DOHH2 (cell line): Measurements from ENCODE around the gene TMEM154.

Experiments used
- H3F3A ChIP-seq: fragments of 200-600 bp; sonication (generic), shearing (Covaris generic); 2 replicates; pipeline ENCODE4 v1.6.0; 2016; ENCODE audit warnings: antibody characterized with exemption, mild to moderate bottlenecking; ENCODE audit not compliant: control insufficient read depth, insufficient read depth
- H3K27ac ChIP-seq: fragments of 200-600 bp; sonication (generic); 2 replicates; pipeline ENCODE4 v1.5.1; 2014; ENCODE audit warnings: low read depth, mild to moderate bottlenecking, low read length, moderate library complexity
- H3K27me3 ChIP-seq: fragments of 200-600 bp; sonication (generic); 2 replicates; pipeline ENCODE4 v1.6.1; 2014; ENCODE audit warnings: mild to moderate bottlenecking, low read length, mixed read lengths; ENCODE audit not compliant: control insufficient read depth
- H3K36me3 ChIP-seq: fragments of 200-600 bp; sonication (generic); 2 replicates; pipeline ENCODE4 v1.6.1; 2014; ENCODE audit warnings: mild to moderate bottlenecking, low read length, moderate library complexity, mixed read lengths; ENCODE audit not compliant: control insufficient read depth
- H3K4me1 ChIP-seq: fragments of 200-600 bp; sonication (generic); 2 replicates; pipeline ENCODE4 v1.6.1; 2014; ENCODE audit warnings: mild to moderate bottlenecking, low read length, mixed read lengths; ENCODE audit not compliant: control insufficient read depth
- H3K4me2 ChIP-seq: fragments of 200-600 bp; sonication (generic); 2 replicates; pipeline ENCODE4 v1.6.0; 2014; ENCODE audit warnings: mild to moderate bottlenecking, low read length, moderate library complexity
- H3K4me3 ChIP-seq: fragments of 200-600 bp; sonication (generic); 2 replicates; pipeline ENCODE4 v1.5.1; 2014; ENCODE audit warnings: mild to moderate bottlenecking, low read length, mixed read lengths
- H3K79me2 ChIP-seq: fragments of 200-600 bp; sonication (generic); 2 replicates; pipeline ENCODE4 v1.6.1; 2014; ENCODE audit warnings: mild to moderate bottlenecking, low read length, mixed read lengths; ENCODE audit not compliant: control insufficient read depth
- H3K9me2 ChIP-seq: fragments of 200-600 bp; sonication (generic); replicated peaks from 2 replicates; pipeline ENCODE4 v1.6.1; 2014; ENCODE audit warnings: mild to moderate bottlenecking, low read length, mixed read lengths; ENCODE audit not compliant: control insufficient read depth
- H3K9me3 ChIP-seq: fragments of 200-600 bp; sonication (generic); 2 replicates; pipeline ENCODE4 v1.6.1; 2014; ENCODE audit warnings: antibody characterized with exemption, low read length, mixed read lengths; ENCODE audit not compliant: control insufficient read depth, insufficient read depth
- H4K20me1 ChIP-seq: fragments of 200-600 bp; sonication (generic); 2 replicates; pipeline ENCODE4 v1.6.0; 2014; ENCODE audit warnings: low read depth, mild to moderate bottlenecking, antibody characterized with exemption, low read length, moderate library complexity; ENCODE audit not compliant: control insufficient read depth, insufficient read depth
- CTCF ChIP-seq: fragments of 200-600 bp; sonication (generic); IDR thresholded peaks from one replicate; pipeline ENCODE4 v1.5.1; 2014; ENCODE audit warnings: antibody characterized with exemption, mild to moderate bottlenecking, low read depth, low read length; ENCODE audit not compliant: poor library complexity, severe bottlenecking
- EZH2phosphoT487 ChIP-seq: fragments of 200-600 bp; sonication (generic); IDR thresholded peaks from 2 replicates; pipeline ENCODE4 v1.6.1; 2017; ENCODE audit warnings: borderline replicate concordance, mild to moderate bottlenecking, antibody characterized with exemption, low read length, moderate library complexity, mixed read lengths

Gene TMEM154

GRCh38 chr4:152633118-152633517, 46.7 kb downstream of the TMEM154 start:
- Histone ChIP-seq H3K9me2 (no peaks in the 10 kb centered on the region), H3K27ac (no peak overlapping the region), H3K27me3 (no peaks in the 10 kb centered on the region), H3K4me3 (no peak overlapping the region), H3K4me1 (peaks cover 13% of the 10 kb centered on the region), H3K4me2 (no peak overlapping the region), H3F3A (no peaks in the 10 kb centered on the region), H3K79me2 (no peaks in the 10 kb centered on the region), H3K36me3 (no peaks in the 10 kb centered on the region), H3K9me3 (no peaks in the 10 kb centered on the region), H4K20me1 (no peaks in the 10 kb centered on the region)
- TF ChIP-seq CTCF (no peak), EZH2phosphoT487 (no peak)

DNA sequence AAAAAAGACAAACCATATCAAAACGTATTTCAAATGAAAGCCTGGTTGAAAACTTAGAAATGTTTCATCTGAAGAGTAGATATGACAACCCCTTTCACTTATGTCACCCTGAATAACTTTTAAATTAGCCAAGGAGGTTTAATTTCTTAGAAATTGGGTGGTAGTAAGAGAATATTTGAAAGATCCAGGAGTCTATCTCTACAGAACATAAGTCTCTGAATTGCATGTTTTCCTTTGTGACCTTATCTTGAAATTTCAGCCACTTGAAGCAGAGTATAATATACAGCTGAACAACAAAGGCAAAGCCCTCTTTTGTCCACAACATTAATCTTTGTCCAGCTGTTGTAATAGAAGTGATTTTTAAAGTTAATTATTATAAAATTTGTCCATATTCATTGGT, 49.5 kb downstream of the TMEM154 start:
- Histone ChIP-seq H4K20me1 (no peaks in the 10 kb centered on the region), H3K9me3 (no peaks in the 10 kb centered on the region), H3K27me3 (no peaks in the 10 kb centered on the region), H3F3A (no peaks in the 10 kb centered on the region), H3K4me1 (no peaks in the 10 kb centered on the region), H3K79me2 (no peaks in the 10 kb centered on the region), H3K9me2 (no peaks in the 10 kb centered on the region), H3K4me3 (no peak overlapping the region), H3K36me3 (no peaks in the 10 kb centered on the region), H3K4me2 (no peak overlapping the region), H3K27ac (no peak overlapping the region)
- TF ChIP-seq EZH2phosphoT487 (no peak), CTCF (no peak)

DNA sequence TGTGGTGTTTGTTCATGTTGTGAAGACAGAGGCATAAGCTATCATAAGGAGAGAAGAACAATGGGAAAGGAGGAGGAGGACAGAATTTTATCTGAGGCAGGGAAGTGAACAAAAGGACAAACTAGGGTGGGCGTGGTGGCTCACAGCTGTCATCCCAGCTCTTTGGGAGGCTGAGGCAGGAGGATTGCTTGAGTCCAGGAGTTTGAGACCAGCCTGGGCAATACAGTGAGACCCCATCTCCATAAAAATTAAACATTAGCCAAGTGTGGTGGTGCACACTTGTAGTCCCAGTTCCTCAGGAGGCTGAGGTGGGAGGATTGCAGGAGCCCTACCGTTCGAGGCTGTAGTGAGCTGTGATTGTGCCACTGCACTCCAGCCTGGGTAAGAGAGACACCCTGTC, 49.9 kb downstream of the TMEM154 start:
- Histone ChIP-seq H3K36me3 (no peaks in the 10 kb centered on the region), H3K9me3 (no peaks in the 10 kb centered on the region), H3K4me1 (no peaks in the 10 kb centered on the region), H3K4me3 (no peak overlapping the region), H3K27ac (no peak overlapping the region), H3K9me2 (no peaks in the 10 kb centered on the region), H3K27me3 (no peaks in the 10 kb centered on the region), H3K4me2 (no peak overlapping the region), H3F3A (no peaks in the 10 kb centered on the region), H4K20me1 (no peaks in the 10 kb centered on the region), H3K79me2 (no peaks in the 10 kb centered on the region)
- TF ChIP-seq CTCF, result no peak
- no peak for TF ChIP-seq EZH2phosphoT487

DNA sequence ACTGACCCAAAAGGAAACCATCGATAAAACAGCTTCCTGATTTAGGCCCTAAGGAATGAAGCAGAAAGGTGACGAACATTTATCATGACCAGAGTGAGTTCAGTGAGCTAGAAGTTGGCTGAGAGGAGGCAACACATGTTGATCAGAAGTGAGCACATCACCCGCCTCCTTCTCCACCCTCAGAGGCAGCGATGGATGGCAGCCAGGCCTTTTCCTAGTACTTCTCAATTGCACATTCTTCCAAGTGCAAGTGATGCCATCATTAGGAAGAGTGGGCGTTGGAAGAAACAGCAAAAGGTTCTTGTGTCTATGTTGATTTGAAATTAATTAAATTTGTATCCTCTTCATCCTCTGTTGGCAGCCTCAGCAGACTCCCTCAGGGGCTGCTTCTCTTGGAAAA, 51.7 kb downstream of the TMEM154 start:
- Histone ChIP-seq H3K4me1 (no peaks in the 10 kb centered on the region), H3K79me2 (no peaks in the 10 kb centered on the region), H3K27ac (no peak overlapping the region), H4K20me1 (no peaks in the 10 kb centered on the region), H3K4me2 (no peak overlapping the region), H3K9me3 (no peaks in the 10 kb centered on the region), H3K4me3 (no peak overlapping the region), H3K36me3 (no peaks in the 10 kb centered on the region), H3F3A (no peaks in the 10 kb centered on the region), H3K9me2 (no peaks in the 10 kb centered on the region), H3K27me3 (no peaks in the 10 kb centered on the region)
- TF ChIP-seq CTCF, result no peak
- TF ChIP-seq EZH2phosphoT487, result no peak
